ENCODE measurements around the gene BRAP.
"Not testable (repeated sequence)": the region's sequence is repeated elsewhere in the genome, so short reads cannot be mapped to it uniquely, and the experiment has no call there.

BRAP gene

DNA sequence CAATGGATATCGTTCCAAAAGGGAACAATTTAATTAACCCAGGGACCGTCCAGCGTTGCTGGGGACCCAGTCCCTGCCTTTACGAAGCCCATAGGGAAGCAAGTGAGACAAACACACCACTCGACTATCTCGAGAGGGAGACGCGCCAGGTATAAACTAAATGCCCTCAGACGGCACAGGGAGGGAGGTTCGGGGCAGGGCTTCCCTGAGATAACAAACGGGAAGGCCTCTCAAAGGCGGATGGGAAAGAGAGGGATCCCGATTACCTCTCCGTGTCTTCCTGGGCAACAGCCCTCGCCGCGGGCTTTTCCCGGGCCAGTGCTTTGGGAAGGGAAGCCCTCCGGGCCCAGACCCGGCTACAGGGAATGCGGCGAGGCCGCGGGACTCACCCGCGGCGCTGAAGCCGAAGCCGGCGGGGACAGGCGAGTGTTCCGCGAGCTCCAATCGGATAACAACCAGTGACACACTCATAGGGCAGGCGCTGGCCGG, 390 bp downstream of the BRAP start:
- no peak for DNase-seq
- in situ Hi-C loops (cut with MboI; ENCODE audit: low pct_unique_long_range_greater_than_20kb, low sequenced_read_pairs), result no loop called here

DNA sequence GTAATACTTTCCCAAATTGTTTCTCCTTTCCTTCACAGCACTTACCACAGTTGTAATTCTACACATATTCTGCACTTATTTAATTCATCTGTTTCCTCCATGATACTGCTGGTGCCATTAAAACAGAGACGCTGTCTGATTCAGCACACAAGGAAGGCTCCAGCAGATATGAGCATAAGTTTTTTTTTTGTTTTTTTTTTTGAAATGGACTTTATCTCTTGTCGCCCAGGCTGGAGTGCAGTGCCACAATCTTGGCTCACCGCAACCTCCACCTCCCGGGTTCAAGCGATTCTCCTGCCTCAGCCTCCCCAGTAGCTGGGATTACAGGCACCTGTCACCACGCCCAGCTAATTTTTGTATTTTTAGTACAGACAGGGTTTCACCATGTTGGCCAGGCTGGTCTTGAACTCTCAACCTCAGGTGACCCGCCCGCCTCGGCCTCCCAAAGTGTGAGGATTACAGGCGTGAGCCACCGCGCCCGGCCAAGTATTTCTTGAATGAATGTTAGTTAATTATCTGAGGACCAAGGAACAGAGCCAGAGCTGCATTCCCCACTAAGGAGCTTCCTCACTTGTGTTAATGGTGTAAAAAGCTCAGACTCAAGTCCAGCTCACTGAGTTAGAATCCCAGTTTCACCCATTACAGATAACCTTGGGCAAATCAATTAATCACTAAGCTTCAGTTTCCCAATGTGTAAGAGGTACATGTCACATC, 1.1 kb downstream of the BRAP start:
- in situ Hi-C loops (cut with MboI; ENCODE audit: low pct_unique_long_range_greater_than_20kb, low sequenced_read_pairs); DNase-seq: not testable (repeated sequence)

DNA sequence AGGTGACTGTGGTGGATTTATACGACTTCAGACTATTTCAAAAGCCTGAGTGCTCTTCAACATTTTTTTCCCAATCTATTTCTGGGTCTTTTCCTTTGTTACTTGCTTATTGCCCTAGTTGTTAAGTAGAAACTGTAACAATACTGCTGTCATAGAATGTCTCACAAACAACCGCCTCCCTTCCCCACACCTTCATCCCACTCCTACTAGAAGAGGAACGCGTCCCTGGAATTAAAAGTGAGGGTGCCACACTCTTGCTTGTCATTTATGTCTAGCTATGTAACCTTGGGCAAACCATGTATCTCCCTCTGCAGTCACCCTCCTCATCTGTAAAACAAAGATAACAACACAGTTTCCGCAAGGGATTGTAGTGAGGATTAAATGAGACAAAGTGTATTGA, 8.6 kb downstream of the BRAP start:
- DNase-seq, result no peak
- in situ Hi-C loops (cut with MboI; ENCODE audit: low pct_unique_long_range_greater_than_20kb, low sequenced_read_pairs), result no loop called here

DNA sequence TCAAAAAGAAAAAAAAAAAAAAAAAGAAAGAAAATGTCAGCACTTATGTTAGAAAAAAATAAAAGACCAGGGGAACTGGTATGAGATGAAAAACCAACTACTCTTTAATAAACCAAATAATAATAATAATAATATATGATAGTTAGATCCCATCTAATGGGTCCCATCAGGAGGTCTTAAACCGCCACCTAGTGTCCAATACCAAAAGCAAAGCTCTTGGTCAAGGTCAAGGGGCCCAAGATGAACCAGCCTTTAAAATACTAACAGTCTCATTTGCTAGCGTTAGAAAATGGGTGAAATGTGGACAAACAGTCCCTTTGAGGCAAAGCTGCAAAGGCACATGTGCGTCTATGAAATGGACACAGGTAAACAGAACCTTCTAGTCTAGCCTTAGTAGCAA, 12.3 kb downstream of the BRAP start:
- peak; percentile 3 for DNase-seq
- in situ Hi-C loops (cut with MboI; ENCODE audit: low pct_unique_long_range_greater_than_20kb, low sequenced_read_pairs), result no loop called here

DNA sequence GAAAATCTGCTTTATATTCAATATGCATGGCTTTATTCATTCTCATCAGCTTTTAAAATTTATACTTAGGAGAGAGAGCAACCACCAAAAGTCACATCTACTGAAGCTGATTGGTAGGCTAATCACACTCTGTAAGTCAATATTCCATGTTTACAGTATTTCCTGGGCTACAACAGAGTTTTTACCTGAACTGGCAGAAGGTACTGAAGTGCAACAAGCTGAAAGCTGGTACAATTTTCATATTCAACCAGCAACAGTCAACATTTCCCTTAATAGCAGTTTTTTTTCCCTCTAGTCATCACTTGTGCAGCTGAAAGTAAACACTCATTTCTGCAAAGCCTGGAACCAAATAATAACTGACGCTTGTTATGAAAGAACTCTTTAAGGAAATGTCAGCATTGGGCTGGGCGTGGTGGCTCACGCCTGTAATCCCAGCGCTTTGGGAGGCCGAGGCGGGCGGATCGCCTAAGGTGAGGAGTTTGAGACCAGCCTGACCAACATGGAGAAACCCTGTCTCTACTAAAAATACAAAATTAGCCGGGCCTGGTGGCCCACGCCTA, 12.9 kb downstream of the BRAP start:
- in situ Hi-C loops (cut with MboI; ENCODE audit: low pct_unique_long_range_greater_than_20kb, low sequenced_read_pairs), result no loop called here
- no peak for DNase-seq

DNA sequence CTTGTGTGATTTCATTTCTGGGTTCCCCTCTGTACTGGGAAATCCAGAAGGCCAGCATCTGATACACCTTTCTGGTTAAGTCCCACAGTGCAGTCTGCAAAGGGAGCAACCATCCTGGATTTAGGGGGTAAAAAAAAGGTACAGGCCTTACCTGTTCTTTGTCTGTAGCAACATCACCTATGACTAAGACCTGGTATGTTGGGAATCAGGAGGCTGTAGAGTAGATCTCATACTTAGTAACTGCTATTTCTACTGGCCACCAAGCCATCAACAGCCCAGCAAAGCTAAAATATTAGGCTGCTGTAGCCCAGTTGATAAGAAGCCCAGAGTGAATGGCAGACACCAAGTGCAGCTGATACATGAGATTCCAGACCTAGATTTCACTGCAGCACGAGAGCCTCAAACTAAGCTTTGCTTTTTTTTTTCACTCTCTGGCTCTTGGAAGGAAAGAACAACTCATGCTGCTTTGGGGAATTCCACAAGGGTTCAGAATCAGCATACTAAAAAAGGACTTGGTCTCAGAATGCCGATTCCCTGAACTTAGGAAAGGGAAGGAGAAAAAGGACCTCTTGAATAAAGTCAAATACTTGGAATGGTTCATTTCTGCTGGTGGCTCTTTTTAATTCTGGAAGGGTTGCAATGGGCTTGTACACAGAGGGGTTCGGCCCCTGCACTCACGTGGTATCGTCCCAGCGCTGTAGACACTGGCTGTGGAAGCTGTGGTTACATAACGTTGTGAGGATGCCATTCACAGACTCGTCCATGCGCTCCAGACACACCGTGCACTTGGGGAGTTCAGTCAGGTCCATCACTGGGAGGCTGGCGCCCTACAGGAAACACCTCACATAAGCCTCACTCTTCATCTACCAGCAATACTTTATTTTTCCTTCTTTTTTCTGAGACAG, 20.5 kb downstream of the BRAP start:
- in situ Hi-C loops (cut with MboI; ENCODE audit: low pct_unique_long_range_greater_than_20kb, low sequenced_read_pairs), result no loop called here

DNA sequence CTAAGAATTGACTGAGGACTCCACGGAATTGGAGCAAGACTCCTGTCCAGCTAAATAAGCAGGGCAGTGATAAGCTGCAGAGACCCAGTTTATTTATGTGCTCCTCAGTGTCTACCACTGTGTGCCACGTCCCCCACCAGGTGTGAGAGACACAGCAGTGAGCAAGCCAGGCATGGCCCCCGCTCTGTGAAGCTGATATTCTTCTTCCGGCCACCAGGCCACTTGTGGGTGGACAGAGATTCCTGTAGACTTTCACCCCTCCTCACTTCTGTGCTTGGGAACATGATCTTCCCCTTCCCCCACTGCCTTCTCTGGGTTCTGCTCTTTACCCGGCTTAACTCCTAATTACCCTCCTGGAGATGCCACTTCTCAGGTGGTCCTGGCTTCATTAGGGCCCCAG, 21.3 kb downstream of the BRAP start:
- DNase-seq, result no peak
- in situ Hi-C loops (cut with MboI; ENCODE audit: low pct_unique_long_range_greater_than_20kb, low sequenced_read_pairs), result no loop called here

More for the DNA sequence above, 20.5 kb downstream of the BRAP start:
- no peak for DNase-seq

DNA sequence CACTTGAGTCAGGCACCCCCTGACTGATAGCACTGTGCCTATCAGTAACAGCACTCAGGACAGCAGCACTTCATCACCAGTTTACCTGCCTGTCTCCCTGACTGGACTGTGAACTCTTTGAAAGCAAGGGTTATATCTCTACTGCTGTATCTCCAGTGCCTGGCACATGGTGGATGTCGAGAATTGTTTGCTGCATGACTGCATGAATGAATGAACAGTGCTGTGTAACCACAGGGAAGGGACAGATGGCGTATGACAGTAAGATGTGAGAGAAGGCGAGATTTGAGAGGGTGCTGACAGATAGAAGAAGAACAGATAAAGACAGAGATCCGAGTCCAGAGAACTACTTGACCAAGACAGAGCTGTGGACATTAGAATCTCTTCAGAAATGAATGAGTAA, 29.7 kb downstream of the BRAP start:
- no peak for DNase-seq
- in situ Hi-C loops (cut with MboI; ENCODE audit: low pct_unique_long_range_greater_than_20kb, low sequenced_read_pairs), result no loop called here

DNA sequence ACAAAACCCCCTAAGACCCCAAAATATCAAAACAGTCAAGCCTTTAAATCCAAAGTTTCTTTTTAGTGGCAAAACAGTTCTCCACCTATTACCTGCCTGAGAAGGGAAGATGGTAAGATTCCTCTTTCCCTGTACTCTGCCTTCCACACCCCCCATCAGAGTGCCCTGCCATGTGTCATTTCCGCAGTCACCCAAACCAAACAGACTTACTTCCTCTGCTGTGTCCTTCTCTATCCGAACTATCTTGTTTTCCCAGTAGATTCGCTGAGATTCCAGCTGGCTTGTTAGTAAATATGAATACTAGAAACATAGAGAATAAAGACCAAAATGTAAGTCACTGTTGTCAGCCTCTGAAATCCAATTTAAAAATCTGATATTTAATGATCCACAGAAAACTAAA, 30.4 kb downstream of the BRAP start:
- in situ Hi-C loops (cut with MboI; ENCODE audit: low pct_unique_long_range_greater_than_20kb, low sequenced_read_pairs), result no loop called here
- DNase-seq, result no peak

DNA sequence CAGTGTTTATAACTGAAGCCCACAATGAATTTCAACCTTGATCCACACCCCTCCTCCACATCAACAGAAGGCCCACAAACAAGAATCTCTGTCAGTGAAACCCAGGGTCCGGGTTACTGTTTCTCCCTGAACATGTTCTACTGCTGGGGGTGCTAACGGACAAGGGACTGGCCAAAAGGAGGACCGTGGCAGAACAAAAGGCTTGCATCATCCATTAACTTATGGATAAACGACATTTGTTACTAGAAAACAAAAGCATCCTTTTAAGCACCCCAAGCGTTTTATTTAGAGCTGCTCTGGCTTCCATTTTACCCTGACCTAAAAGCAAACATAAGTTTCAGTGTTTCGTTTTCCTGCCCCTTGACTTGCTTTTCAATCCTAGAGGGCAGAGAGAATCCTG, 32.2 kb downstream of the BRAP start:
- no peak for DNase-seq
- in situ Hi-C loops (cut with MboI; ENCODE audit: low pct_unique_long_range_greater_than_20kb, low sequenced_read_pairs), result no loop called here

DNA sequence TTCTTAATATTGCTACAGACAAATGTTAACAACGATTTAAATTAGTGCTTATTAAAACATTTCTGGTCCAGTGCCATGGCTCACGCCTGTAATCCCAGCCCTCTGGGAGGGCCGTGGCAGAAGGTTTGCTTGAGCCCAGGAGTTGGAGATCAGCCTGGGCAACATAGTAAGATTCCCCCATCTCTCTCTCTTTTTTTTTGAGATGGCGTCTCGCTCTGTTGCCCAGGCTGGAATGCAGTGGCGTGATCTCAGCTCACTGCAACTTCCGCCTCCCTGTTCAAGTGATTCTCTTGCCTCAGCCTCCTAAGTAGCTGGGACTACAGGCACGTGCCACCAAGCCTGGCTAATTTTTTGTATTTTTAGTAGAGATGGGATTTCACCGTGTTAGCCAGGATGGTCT, 33.2 kb downstream of the BRAP start:
- DNase-seq, result not testable (repeated sequence)

DNA sequence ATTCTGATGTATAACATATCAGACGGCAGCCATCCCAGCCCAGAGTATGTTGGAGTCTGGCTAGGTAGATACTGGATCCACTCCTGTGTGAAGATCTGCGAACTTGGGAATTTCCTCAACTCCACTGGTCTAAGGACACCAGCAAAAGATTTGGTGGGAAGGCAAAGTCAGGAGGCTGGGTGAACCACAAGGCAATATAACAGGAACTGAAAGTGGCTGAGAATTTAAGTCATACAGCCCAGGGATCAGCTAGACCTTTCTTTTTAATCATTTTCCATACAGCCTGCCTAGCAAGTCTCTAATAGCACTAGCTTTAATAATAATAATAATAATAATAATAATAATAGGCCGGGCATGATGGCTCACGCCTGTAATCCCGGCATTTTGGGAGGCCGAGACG, 34.8 kb downstream of the BRAP start:
- in situ Hi-C loops (cut with MboI; ENCODE audit: low pct_unique_long_range_greater_than_20kb, low sequenced_read_pairs), result no loop called here
- DNase-seq, result no peak

More for the DNA sequence above, 33.2 kb downstream of the BRAP start:
- in situ Hi-C loops (cut with MboI; ENCODE audit: low pct_unique_long_range_greater_than_20kb, low sequenced_read_pairs), result not testable (repeated sequence)

DNA sequence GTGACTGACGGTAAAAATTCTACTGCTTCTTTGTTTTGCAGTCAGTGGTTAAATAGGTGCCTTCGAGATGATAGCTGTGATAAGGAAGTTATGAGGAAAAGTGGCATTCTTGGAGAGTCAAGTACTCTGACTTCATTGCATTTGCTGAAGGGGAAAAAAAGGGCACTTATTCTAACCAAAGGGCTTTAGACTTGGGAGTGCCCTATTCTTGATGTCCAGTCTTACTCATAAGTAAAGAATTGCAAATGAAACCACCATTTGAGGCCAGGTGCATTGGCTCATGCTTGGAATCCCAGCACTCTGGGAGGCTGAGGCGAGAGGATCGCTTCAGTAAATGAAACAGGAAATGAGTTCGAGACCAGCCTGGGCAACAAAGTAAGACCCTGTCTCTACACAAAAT, 40.3 kb downstream of the BRAP start:
- in situ Hi-C loops (cut with MboI; ENCODE audit: low pct_unique_long_range_greater_than_20kb, low sequenced_read_pairs), result no loop called here
- no peak for DNase-seq

DNA sequence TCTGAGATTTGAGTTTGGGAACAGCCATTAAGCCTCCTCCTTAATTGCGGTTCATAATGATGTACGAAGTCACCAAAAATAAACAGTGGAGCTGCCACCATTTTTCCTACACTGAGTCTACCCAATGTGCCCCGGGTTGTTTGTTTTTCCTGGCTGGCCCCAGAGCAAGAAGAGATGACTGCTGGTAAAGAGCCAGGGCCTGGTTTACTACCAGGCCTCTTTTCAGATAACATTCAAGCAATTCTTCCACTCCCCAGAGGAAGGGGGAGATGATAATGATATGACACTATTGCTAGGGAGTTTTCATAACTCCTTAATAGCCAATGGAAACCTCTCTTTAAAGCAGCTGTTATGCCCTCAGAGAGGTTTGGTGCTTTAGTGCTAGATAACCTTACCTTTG, 42.3 kb downstream of the BRAP start:
- DNase-seq, result no peak
- in situ Hi-C loops (cut with MboI; ENCODE audit: low pct_unique_long_range_greater_than_20kb, low sequenced_read_pairs), result no loop called here

DNA sequence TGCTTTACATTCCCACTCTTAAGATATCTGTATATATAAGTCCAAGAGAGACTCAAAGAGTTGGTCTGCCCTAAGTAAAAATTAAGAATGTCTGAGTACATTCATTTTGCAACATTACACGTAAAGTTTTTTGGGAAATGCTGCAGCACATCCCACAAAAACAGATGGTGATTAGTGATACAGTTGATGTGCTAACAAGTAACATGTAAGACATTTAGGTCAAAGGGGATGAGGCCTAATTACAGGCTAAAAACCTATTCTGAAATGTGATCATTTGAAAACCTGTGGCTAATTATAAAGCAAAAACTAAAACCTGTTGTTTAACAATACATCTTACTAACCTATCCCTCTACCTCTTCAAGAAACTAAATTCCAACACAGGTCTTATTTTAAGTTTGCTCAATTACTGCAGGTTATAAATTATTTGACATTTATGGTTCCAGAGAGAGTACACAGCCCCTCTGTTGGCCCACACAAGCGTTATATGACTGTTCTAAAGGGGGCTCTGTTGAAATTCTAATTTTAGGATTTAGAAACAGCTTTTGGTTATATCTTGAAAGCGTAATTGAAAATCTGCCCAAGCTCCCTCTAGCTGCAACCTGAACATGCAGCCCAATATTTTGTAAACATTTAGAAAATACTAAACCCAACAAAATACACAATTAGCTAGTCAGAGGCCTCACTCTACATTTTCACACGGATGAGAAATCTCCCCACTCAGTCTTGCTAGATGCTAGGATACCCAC, 42.9 kb downstream of the BRAP start:
- in situ Hi-C loops (cut with MboI; ENCODE audit: low pct_unique_long_range_greater_than_20kb, low sequenced_read_pairs), result no loop called here
- no peak for DNase-seq

DNA sequence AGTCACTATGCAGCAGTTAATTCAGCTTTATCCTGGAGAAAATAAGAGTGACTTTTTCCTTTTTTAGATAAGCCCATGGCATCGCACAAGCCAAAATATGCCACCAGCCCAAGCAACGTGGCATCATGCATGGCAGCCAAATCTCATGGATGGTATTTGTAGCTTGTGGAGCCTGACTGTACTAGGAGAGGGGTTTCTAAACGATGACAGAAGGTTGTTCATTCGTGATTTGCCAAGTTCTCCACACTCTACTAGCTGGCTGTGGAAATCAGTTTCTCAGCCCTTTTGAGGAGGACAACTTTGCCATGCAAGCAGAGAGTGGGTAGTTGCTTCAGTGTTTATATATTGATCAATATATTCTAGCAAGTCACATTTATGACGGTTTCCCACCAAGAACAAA, 45.2 kb downstream of the BRAP start:
- in situ Hi-C loops (cut with MboI; ENCODE audit: low pct_unique_long_range_greater_than_20kb, low sequenced_read_pairs), result no loop called here
- no peak for DNase-seq

DNA sequence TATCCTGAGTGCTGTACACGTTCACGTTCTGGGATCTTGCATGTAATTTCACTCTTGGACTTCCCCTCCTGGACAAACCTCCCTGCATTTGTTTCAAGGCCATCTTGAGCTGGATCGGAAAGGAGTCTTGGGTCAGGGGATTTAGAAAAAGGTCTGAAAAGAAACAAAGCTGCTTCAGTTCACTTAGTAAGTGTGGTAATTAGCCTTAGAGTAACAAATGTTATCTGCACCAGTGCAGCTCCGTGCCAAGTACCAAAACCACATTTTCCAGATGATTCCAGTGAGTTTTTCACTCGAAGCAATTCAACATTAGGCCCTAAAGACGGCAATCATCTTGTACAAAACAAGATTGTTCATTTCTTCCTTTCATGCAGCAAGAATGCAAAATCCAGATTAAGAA, 47.2 kb downstream of the BRAP start:
- in situ Hi-C loops (cut with MboI; ENCODE audit: low pct_unique_long_range_greater_than_20kb, low sequenced_read_pairs), result no loop called here
- DNase-seq, result no peak

DNA sequence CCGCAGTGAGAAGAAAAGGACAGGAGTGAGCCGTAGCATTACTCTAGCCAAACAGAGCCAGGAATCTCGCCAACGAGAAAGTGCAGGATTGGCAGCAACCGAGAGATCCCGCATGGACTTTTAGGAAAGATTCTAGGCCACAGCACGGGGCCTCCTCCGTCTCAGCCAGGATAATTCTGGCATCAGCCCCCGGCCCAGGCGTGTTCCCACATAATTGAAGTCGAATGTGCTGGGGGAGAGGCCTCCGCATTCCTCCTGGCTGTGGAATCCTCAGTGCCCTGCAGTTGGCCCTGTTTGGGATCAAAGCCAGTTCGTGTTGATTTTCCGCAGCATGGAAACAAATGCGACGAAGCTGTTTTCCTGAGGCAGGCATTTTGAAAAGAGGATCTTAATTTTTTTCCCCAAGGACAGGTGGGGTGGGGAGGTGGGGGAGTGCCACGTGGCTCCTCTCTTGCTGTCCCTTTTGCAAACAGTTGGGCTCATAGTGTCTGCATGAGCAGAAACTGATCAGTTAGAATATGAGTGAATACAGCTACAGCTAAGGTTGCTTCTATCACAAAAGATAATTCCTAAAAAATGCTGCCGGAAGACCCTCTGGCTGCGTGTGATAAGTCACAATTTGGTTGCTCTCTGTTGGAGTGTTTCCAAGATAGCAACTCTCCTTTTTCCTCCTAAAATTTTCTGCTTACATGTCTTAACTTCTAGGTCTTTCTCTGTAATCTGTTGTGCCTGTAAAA, 49.4 kb downstream of the BRAP start:
- in situ Hi-C loops (cut with MboI; ENCODE audit: low pct_unique_long_range_greater_than_20kb, low sequenced_read_pairs), result no loop called here
- DNase-seq, result no peak

DNA sequence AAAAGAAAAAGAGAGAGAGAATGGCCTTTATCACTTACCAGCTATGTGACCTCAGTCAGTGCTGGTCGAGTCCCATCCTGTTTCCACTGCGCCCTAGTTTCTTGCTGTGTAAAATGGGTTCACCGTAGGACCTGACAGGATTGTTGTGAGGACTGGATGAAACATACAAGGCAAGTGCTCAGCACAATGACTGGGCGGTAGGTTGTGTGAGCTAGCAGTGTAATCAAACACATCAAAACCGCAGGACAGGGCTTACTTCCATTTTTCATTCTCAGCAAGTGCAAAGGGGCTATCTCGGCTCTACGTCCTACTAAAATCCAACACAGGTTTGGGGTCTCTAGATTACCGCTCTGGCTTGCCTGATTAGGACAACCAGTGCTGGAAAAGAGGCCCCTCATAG, 50.2 kb downstream of the BRAP start:
- DNase-seq, result no peak
- in situ Hi-C loops (cut with MboI; ENCODE audit: low pct_unique_long_range_greater_than_20kb, low sequenced_read_pairs), result no loop called here
